ENCODE results near the gene SRCIN1. TPM values are rescaled to one million over a fixed set of nuclear protein-coding genes. Genes with fewer than 3 reads are reported as not detected.

The SRCIN1 gene
- total RNA-seq, 2 donors from 2014 or later: 2.8 to 5.9 TPM

GRCh38 chr17:38606646-38607611 lies 1.2 kb upstream of the SRCIN1 start:
- Mint-ChIP-seq H3K27ac (peak overlapping the region; percentile 58), H3K9me3 (peaks cover 9% of the 10 kb centered on the region), H3K36me3 (ENCODE audit: low read depth) (no peaks in the 10 kb centered on the region), H3K27me3 (ENCODE audit: insufficient read depth) (peaks cover 68% of the 10 kb centered on the region), H3K4me3 (peak overlapping the region; percentile 53), H3K4me1 (peaks cover 23% of the 10 kb centered on the region)
- H3K4me3 ChIP-seq (ENCODE audit: low read length): peak overlapping the region; percentile 76
- no peak for TF ChIP-seq CTCF (conservative IDR thresholded peaks at IDR 0.05)
- peaks cover 25% of the 10 kb centered on the region for H3K27me3 ChIP-seq (ENCODE audit: control insufficient read depth, insufficient read depth, low read length, poor library complexity, severe bottlenecking)
- H3K36me3 ChIP-seq (ENCODE audit: control insufficient read depth, insufficient read depth, low read length): no peaks in the 10 kb centered on the region
- peak; percentile 79 for DNase-seq
- H3K9ac ChIP-seq (ENCODE audit: extremely low read depth, low read length, poor library complexity, severe bottlenecking): no peak overlapping the region
- peaks cover 4% of the 10 kb centered on the region for H3K9me3 ChIP-seq (ENCODE audit: control insufficient read depth, low read length)
- WGBS, 2 experiments (ENCODE audit: insufficient coverage in 1 of 2, insufficient read length in 1 of 2): 22 to 35% methylated on average over 16 to 30 of the region's 30 CpGs
- H3K27ac ChIP-seq (ENCODE audit: low read depth, low read length): no peak overlapping the region
- peaks cover 7% of the 10 kb centered on the region for H3K4me1 ChIP-seq (ENCODE audit: control insufficient read depth, insufficient read depth, low read length)

- Mint-ChIP-seq H3K4me1 (peaks cover 34% of the 10 kb centered on the region), H3K9me3 (no peaks in the 10 kb centered on the region), H3K36me3 (ENCODE audit: low read depth) (no peaks in the 10 kb centered on the region), H3K4me3 (peak overlapping the region; percentile 53), H3K27ac (no peak overlapping the region), H3K27me3 (ENCODE audit: insufficient read depth) (peaks cover 72% of the 10 kb centered on the region)
- H3K9ac ChIP-seq (ENCODE audit: extremely low read depth, low read length, poor library complexity, severe bottlenecking): no peak overlapping the region
- no peak for TF ChIP-seq CTCF (conservative IDR thresholded peaks at IDR 0.05)
- peak; percentile 93 for DNase-seq
- peaks cover 25% of the 10 kb centered on the region for H3K27me3 ChIP-seq (ENCODE audit: control insufficient read depth, insufficient read depth, low read length, poor library complexity, severe bottlenecking)
- H3K4me3 ChIP-seq (ENCODE audit: low read length): no peak overlapping the region
- H3K9me3 ChIP-seq (ENCODE audit: control insufficient read depth, low read length): no peaks in the 10 kb centered on the region
- peaks cover 13% of the 10 kb centered on the region for H3K4me1 ChIP-seq (ENCODE audit: control insufficient read depth, insufficient read depth, low read length)
- H3K27ac ChIP-seq (ENCODE audit: low read depth, low read length): peak overlapping the region; percentile 65
- no peaks in the 10 kb centered on the region for H3K36me3 ChIP-seq (ENCODE audit: control insufficient read depth, insufficient read depth, low read length)
- 2% methylated on average over 36 of the region's 44 CpGs; no CpG with 5 or more reads in 1 of the 2 experiments for WGBS, 2 experiments (ENCODE audit: insufficient coverage in 1 of 2, insufficient read length in 1 of 2)
Measured at GRCh38 chr17:38605411-38605840, 326 bp downstream of the SRCIN1 start.

GRCh38 chr17:38604479-38605403 lies 1.0 kb downstream of the SRCIN1 start:
- Histone ChIP-seq H3K36me3 (ENCODE audit: control insufficient read depth, insufficient read depth, low read length) (no peaks in the 10 kb centered on the region), H3K4me3 (ENCODE audit: low read length) (no peak overlapping the region), H3K4me1 (ENCODE audit: control insufficient read depth, insufficient read depth, low read length) (peaks cover 13% of the 10 kb centered on the region), H3K9ac (ENCODE audit: extremely low read depth, low read length, poor library complexity, severe bottlenecking) (no peak overlapping the region), H3K9me3 (ENCODE audit: control insufficient read depth, low read length) (no peaks in the 10 kb centered on the region), H3K27me3 (ENCODE audit: control insufficient read depth, insufficient read depth, low read length, poor library complexity, severe bottlenecking) (peaks cover 25% of the 10 kb centered on the region), H3K27ac (ENCODE audit: low read depth, low read length) (peak overlapping the region; percentile 65)
- Mint-ChIP-seq H3K27ac (no peak overlapping the region), H3K4me3 (peak overlapping the region; percentile 53), H3K27me3 (ENCODE audit: insufficient read depth) (peaks cover 72% of the 10 kb centered on the region), H3K36me3 (ENCODE audit: low read depth) (no peaks in the 10 kb centered on the region), H3K4me1 (peaks cover 38% of the 10 kb centered on the region), H3K9me3 (no peaks in the 10 kb centered on the region)
- WGBS, 2 experiments (ENCODE audit: insufficient coverage in 1 of 2, insufficient read length in 1 of 2): 36% methylated on average over 33 of the region's 38 CpGs; no CpG with 5 or more reads in 1 of the 2 experiments
- peak; percentile 67 for TF ChIP-seq CTCF (conservative IDR thresholded peaks at IDR 0.05)
- DNase-seq: peak; percentile 89
